Epithelial cell of esophagus (primary cell): ENCODE results near the gene NAB1.
A peak's percentile ranks its signal among the peaks of the same experiment; 100 is the strongest.

Experiments
- DNase-seq: peaks from one replicate; pipeline ENCODE4 v3.0.0; 2010; ENCODE audit warnings: low read depth
- H3K4me3 ChIP-seq: 2 replicates; pipeline ENCODE4 v1.5.1; 2011; ENCODE audit warnings: mild to moderate bottlenecking, low read length, control low read depth
- TF ChIP-seq, protein P1 (sequence below): IDR thresholded peaks from 2 replicates; pipeline ENCODE4 v1.5.1; 2011; ENCODE audit warnings: low read depth, mild to moderate bottlenecking, low read length, control low read depth, inconsistent platforms; ENCODE audit not compliant: insufficient read depth; ENCODE audit errors: missing control alignments

Gene NAB1

DNA sequence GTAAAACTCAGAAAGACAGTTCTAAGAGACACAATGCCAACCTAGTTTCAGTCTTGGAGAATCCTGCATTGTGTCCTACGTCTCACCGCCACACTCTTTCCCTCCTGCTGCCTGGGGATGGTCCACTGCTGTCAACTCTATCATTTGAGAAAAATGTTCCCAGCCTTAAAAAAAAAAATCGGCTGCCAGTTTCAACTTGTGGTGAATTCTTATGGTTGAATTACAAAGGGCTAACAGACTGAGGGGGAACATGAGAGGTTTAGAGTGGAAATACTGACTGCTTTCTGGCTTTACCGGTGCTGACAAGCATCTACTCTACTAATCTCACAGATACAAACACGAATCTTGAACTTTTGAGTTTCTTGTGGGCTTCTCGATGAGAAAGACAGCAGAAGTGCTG is 74.0 kb downstream of the NAB1 start:
- peak; percentile 76 for DNase-seq
- TF ChIP-seq, protein P1, sequence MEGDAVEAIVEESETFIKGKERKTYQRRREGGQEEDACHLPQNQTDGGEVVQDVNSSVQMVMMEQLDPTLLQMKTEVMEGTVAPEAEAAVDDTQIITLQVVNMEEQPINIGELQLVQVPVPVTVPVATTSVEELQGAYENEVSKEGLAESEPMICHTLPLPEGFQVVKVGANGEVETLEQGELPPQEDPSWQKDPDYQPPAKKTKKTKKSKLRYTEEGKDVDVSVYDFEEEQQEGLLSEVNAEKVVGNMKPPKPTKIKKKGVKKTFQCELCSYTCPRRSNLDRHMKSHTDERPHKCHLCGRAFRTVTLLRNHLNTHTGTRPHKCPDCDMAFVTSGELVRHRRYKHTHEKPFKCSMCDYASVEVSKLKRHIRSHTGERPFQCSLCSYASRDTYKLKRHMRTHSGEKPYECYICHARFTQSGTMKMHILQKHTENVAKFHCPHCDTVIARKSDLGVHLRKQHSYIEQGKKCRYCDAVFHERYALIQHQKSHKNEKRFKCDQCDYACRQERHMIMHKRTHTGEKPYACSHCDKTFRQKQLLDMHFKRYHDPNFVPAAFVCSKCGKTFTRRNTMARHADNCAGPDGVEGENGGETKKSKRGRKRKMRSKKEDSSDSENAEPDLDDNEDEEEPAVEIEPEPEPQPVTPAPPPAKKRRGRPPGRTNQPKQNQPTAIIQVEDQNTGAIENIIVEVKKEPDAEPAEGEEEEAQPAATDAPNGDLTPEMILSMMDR = no peak
- H3K4me3 ChIP-seq = no peak overlapping the region

DNA sequence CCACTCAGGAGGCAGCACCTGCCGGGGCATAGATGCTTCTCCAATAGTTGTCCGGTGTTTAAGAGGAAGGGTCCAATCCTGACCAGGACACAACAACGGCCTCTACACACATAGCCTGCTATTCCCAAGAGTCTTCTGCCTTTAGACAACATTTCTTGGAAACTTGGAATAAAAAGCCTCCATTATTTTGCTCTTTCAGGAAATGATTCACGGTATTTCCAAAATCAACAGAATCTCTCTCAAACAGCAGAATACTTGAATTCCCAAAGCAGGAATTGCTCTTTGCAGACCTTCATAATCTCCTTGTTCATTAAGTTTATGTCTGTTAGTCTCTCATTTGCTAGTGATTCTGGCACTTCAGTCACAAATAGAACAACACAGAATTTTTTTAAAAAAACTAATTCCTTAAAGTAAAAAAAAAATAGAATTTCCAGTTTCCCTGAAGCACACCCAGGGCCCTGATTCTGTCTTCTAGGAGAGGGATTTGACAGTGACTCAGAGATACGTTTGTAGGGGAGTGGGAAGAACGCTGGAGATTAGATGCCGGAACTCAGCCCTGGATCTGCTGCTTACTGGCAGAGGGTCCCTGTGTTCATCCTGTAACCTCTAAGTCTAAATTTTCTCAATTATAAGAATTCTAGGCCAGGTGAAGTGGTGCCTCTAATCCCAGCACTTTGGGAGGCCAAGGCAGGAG is 74.7 kb downstream of the NAB1 start:
- DNase-seq = no peak
- TF ChIP-seq, protein P1 = no peak

DNA sequence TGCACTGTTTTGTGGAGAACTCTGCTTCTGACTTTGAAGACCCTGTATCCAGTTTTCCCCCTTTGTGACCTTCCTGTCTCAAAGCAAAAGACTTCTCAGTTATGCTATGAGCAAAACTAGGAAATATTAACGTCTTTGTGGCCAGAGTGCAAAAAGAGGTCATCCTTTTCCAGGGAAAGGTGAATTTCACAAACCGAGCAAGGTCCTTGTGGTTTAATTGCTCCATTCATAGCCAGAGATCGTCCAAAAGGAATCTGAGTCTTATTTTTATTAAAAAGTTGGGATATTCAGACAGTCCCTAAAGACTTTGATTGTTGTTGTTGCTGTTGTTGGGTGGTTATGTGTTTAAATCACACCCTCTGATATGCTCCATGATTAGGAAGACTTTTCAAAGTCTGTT is 77.4 kb downstream of the NAB1 start:
- no peak for DNase-seq
- H3K4me3 ChIP-seq = no peak overlapping the region
- TF ChIP-seq, protein P1 = no peak

More for the DNA sequence above, 74.7 kb downstream of the NAB1 start:
- no peak overlapping the region for H3K4me3 ChIP-seq

DNA sequence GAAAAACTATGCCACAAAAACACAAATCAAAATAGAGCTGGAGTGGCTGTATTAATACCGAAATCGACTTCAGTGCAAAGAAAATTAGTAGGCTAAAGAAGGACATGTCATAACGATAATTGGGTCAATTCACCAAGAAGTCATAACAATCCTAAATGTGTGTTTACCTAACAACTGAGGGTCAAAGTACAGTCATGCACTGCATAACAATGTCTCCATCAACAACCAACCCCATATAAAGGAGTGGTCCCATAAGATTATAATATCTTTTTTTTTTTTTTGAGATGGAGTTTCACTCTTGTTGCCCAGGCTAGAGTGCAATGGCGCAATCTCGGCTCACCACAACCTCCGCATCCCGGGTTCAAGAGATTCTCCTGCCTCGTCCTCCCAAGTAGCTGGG is 87.5 kb downstream of the NAB1 start:
- DNase-seq = no peak
- TF ChIP-seq, protein P1 = no peak
- no peak overlapping the region for H3K4me3 ChIP-seq

DNA sequence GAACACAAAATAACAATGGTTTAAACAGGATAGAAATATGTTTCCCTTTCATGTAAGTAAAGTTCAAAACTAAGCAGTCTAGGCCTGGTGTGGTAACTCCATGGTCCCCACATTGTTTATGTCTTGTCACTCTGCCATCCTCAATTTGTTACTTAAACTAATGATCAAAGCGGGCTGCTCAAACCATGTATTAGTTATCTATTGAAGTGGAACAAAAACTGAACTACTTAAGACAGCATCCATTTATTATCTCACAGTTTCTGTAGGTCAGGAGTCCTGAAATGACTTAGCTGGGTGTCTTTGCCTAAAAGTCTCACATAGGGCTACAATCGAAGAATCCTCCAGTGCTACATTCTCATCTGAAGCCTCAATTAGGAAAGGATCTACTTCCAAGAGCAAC is 91.6 kb downstream of the NAB1 start:
- no peak for DNase-seq
- TF ChIP-seq, protein P1 = no peak
- no peak overlapping the region for H3K4me3 ChIP-seq
